ENCODE measurements around the gene SLC45A1.

DNA sequence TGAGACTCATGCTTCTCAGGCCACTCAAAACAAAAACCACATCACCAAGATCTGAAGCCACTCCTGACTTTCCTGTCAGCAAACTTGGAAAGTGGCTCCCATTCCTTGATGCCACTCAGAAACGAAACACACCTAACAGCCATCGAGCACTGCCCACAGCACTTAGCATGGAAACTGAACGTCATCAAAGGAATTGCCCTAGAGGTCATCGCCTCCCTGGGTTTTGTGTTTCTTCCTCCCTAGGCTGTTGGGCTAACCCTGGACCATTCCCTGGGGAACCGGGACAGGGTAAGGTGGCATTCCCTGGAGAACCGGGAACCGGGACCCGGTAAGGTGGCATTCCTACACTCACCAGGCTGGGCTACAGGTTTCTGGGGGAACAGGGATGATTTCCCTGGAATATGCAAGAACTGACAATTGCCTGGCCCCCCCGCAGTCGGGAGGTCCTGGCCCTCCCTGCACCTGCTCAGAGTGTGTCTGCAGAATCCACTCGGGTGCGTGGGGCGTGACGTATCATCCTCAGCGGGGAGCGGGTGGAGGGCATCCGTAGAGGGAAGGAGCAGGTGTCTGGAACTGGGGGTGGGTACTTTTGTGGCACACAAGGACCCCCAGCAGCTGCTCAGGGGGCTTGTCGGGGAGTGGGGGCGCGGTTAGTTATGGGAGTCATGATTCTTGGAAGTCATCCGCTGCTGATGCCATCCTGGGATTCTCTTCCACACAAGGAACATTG is 30.3 kb downstream of the SLC45A1 start:
- TF ChIP-seq, protein P1, sequence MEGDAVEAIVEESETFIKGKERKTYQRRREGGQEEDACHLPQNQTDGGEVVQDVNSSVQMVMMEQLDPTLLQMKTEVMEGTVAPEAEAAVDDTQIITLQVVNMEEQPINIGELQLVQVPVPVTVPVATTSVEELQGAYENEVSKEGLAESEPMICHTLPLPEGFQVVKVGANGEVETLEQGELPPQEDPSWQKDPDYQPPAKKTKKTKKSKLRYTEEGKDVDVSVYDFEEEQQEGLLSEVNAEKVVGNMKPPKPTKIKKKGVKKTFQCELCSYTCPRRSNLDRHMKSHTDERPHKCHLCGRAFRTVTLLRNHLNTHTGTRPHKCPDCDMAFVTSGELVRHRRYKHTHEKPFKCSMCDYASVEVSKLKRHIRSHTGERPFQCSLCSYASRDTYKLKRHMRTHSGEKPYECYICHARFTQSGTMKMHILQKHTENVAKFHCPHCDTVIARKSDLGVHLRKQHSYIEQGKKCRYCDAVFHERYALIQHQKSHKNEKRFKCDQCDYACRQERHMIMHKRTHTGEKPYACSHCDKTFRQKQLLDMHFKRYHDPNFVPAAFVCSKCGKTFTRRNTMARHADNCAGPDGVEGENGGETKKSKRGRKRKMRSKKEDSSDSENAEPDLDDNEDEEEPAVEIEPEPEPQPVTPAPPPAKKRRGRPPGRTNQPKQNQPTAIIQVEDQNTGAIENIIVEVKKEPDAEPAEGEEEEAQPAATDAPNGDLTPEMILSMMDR (conservative IDR thresholded peaks at IDR 0.05; ENCODE audit: low read length): no peak
- no peak for TF ChIP-seq EZH2phosphoT487 (IDR thresholded peaks at IDR 0.05; ENCODE audit: borderline replicate concordance)

Measured in Loucy (cell line).